H9 (cell line): Measurements from ENCODE around the gene ENOX1. TPM values are rescaled to one million over a fixed set of nuclear protein-coding genes. Genes with fewer than 3 reads are reported as not detected.

Source experiments
- DNase-seq: peaks from one replicate; pipeline ENCODE4 v3.0.0-alpha.2; 2017
- H2AFZ ChIP-seq: one replicate; pipeline ENCODE4 v1.6.1; 2013; ENCODE audit warnings: mild to moderate bottlenecking, low read length, control low read depth, moderate library complexity
- H2AK5ac ChIP-seq: 2 replicates; pipeline ENCODE4 v1.6.1; 2013; ENCODE audit warnings: low read length, control low read depth, mixed read lengths; ENCODE audit not compliant: insufficient read length
- H2BK120ac ChIP-seq: one replicate; pipeline ENCODE4 v1.6.1; 2013; ENCODE audit warnings: low read depth, mild to moderate bottlenecking, low read length, control low read depth, inconsistent platforms; ENCODE audit not compliant: poor library complexity, severe bottlenecking
- H2BK12ac ChIP-seq: 2 replicates; pipeline ENCODE4 v1.6.1; 2013; ENCODE audit warnings: low read length, control low read depth, mixed read lengths, low read depth; ENCODE audit not compliant: insufficient read length
- H2BK15ac ChIP-seq: 2 replicates; pipeline ENCODE4 v1.6.1; 2013; ENCODE audit warnings: low read depth, low read length, control low read depth
- H2BK20ac ChIP-seq: one replicate; pipeline ENCODE4 v1.6.1; 2013; ENCODE audit warnings: low read depth, mild to moderate bottlenecking, low read length, control low read depth, inconsistent platforms; ENCODE audit not compliant: poor library complexity, severe bottlenecking
- H2BK5ac ChIP-seq: 2 replicates; pipeline ENCODE4 v1.6.1; 2013; ENCODE audit warnings: low read length, control low read depth, mixed read lengths; ENCODE audit not compliant: insufficient read length
- H3K14ac ChIP-seq: 2 replicates; pipeline ENCODE4 v1.6.1; 2013; ENCODE audit warnings: low read length, control low read depth; ENCODE audit not compliant: insufficient read depth
- H3K18ac ChIP-seq: 2 replicates; pipeline ENCODE4 v1.6.1; 2013; ENCODE audit warnings: low read depth, mild to moderate bottlenecking, mixed read lengths, low read length, control low read depth; ENCODE audit not compliant: insufficient read length
- H3K23ac ChIP-seq: 2 replicates; pipeline ENCODE4 v1.6.1; 2013; ENCODE audit warnings: low read length, control low read depth, mixed read lengths, low read depth; ENCODE audit not compliant: insufficient read length
- H3K23me2 ChIP-seq: 2 replicates; pipeline ENCODE4 v1.6.1; 2013; ENCODE audit warnings: low read depth, mild to moderate bottlenecking, mixed read lengths, low read length, control low read depth; ENCODE audit not compliant: insufficient read length, poor library complexity, severe bottlenecking
- H3K27ac ChIP-seq: 2 replicates; pipeline ENCODE4 v1.5.1; 2013; ENCODE audit warnings: low read length, control low read depth, mixed read lengths, low read depth; ENCODE audit not compliant: insufficient read length
- H3K27me3 ChIP-seq: 2 replicates; pipeline ENCODE4 v1.6.1; 2013; ENCODE audit warnings: low read length, control low read depth, inconsistent platforms; ENCODE audit not compliant: insufficient read depth
- H3K4ac ChIP-seq: 2 replicates; pipeline ENCODE4 v1.6.1; 2013; ENCODE audit warnings: low read depth, mild to moderate bottlenecking, control low read depth, inconsistent platforms, low read length, moderate library complexity
- H3K4me1 ChIP-seq: 2 replicates; pipeline ENCODE4 v1.6.1; 2013; ENCODE audit warnings: low read length, control low read depth, inconsistent platforms; ENCODE audit not compliant: insufficient read depth
- H3K4me2 ChIP-seq: 2 replicates; pipeline ENCODE4 v1.6.1; 2013; ENCODE audit warnings: low read length, control low read depth, mixed read lengths; ENCODE audit not compliant: insufficient read length, insufficient read depth
- H3K56ac ChIP-seq: 2 replicates; pipeline ENCODE4 v1.6.1; 2013; ENCODE audit warnings: low read depth, mild to moderate bottlenecking, mixed read lengths, low read length, control low read depth; ENCODE audit not compliant: insufficient read length
- H3K79me1 ChIP-seq: 2 replicates; pipeline ENCODE4 v1.6.1; 2013; ENCODE audit warnings: low read depth, mild to moderate bottlenecking, moderate library complexity, low read length, control low read depth, inconsistent platforms; ENCODE audit not compliant: insufficient read depth, poor library complexity, severe bottlenecking
- H3K79me2 ChIP-seq: 2 replicates; pipeline ENCODE4 v1.6.1; 2013; ENCODE audit warnings: low read length, control low read depth, inconsistent platforms; ENCODE audit not compliant: insufficient read depth
- H3K9ac ChIP-seq: 2 replicates; pipeline ENCODE4 v1.6.1; 2013; ENCODE audit warnings: low read length, control low read depth, mixed read lengths; ENCODE audit not compliant: insufficient read length; ENCODE audit errors: extremely low read depth
- H3K9me3 ChIP-seq: one replicate; pipeline ENCODE4 v1.6.1; 2013; ENCODE audit warnings: low read depth, low read length, inconsistent platforms; ENCODE audit not compliant: control insufficient read depth
- H3T11ph ChIP-seq: one replicate; pipeline ENCODE4 v1.6.1; 2013; ENCODE audit warnings: mild to moderate bottlenecking, low read length, control low read depth, inconsistent platforms
- H4K20me1 ChIP-seq: one replicate; pipeline ENCODE4 v1.6.1; 2013; ENCODE audit not compliant: control insufficient read depth, insufficient read length, insufficient read depth
- H4K5ac ChIP-seq: 2 replicates; pipeline ENCODE4 v1.6.1; 2013; ENCODE audit warnings: low read depth, mild to moderate bottlenecking, mixed read lengths, low read length, control low read depth; ENCODE audit not compliant: insufficient read length
- H4K8ac ChIP-seq: replicated peaks from 2 replicates; pipeline ENCODE4 v1.6.1; 2013; ENCODE audit warnings: low read length, control low read depth, mixed read lengths, low read depth; ENCODE audit not compliant: insufficient read length
- H4K91ac ChIP-seq: 2 replicates; pipeline ENCODE4 v1.6.1; 2013; ENCODE audit warnings: low read depth, mild to moderate bottlenecking, moderate library complexity, mixed read lengths, low read length, control low read depth; ENCODE audit not compliant: insufficient read length
- H3K27ac Mint-ChIP-seq, 3 experiments: 2 replicates in 2 of 3; 3 replicates in 1 of 3; pipeline ENCODE4 v1.8.0; 2020 to 2021; ENCODE audit warnings: mixed read lengths in 3 of 3, mild to moderate bottlenecking in 1 of 3, moderate library complexity in 1 of 3
- H3K27me3 Mint-ChIP-seq: 2 replicates; pipeline ENCODE4 v1.8.0; 2021; ENCODE audit warnings: low read depth, mild to moderate bottlenecking, moderate library complexity, mixed read lengths
- H3K36me3 Mint-ChIP-seq, 3 experiments: 2 replicates in 2 of 3; 3 replicates in 1 of 3; pipeline ENCODE4 v1.8.0; 2020 to 2021; ENCODE audit warnings: low read depth in 3 of 3, mixed read lengths in 3 of 3; ENCODE audit not compliant: insufficient read depth in 1 of 3
- H3K4me1 Mint-ChIP-seq, 2 experiments: 2 replicates each; pipeline ENCODE4 v1.8.0; 2020; ENCODE audit warnings: mixed read lengths in 2 of 2
- H3K4me3 Mint-ChIP-seq, 2 experiments: 2 replicates in 1 of 2; 3 replicates in 1 of 2; pipeline ENCODE4 v1.8.0; 2020 to 2021; ENCODE audit warnings: mild to moderate bottlenecking in 2 of 2, mixed read lengths in 2 of 2, moderate library complexity in 1 of 2
- H3K9me3 Mint-ChIP-seq, 2 experiments: 2 replicates in 1 of 2; 3 replicates in 1 of 2; pipeline ENCODE4 v1.8.0; 2020; ENCODE audit warnings: mild to moderate bottlenecking in 2 of 2, mixed read lengths in 2 of 2, moderate library complexity in 1 of 2
- CTCF ChIP-seq: fragments of 200-600 bp; sonication (generic); conservative IDR thresholded peaks from 3 replicates; pipeline ENCODE4 v1.8.0; 2021; ENCODE audit warnings: antibody characterized with exemption, mild to moderate bottlenecking
- WGBS: extraction: QIAGEN DNeasy Blood & Tissue Kit; methylation state at CpG from one replicate; pipeline ENCODE4 v1.1.7; 2013; ENCODE audit warnings: missing lambda C conversion rate, low lambda C conversion rate, mixed read lengths; ENCODE audit not compliant: insufficient read length; ENCODE audit errors: extremely low coverage; 5-methylcytosine and 5-hydroxymethylcytosine counted together
- total RNA-seq: library from RNA; stranded (reverse); gene quantifications from 2 replicates; pipeline ENCODE4 v1.2.1, GENCODE V29; 2021

Gene ENOX1
- total RNA-seq, 1 experiment from 2014 or later, result 0.24 TPM

- Mint-ChIP-seq H3K36me3 (no peaks in the 10 kb centered on the region), H3K9me3 (no peaks in the 10 kb centered on the region), H3K27me3 (no peaks in the 10 kb centered on the region; the same call in none of the 2 replicates), H3K27ac (peak overlapping the region in 1 of 3 experiments; percentile 14; a peak in 1 of 7 replicates), H3K4me3 (no peak overlapping the region), H3K4me1 (peaks cover 0 to 11% of the 10 kb centered on the region in 2 experiments; a peak in 2 of 4 replicates)
- H2BK20ac ChIP-seq, result no peak overlapping the region
- no peaks in the 10 kb centered on the region for H3K9me3 ChIP-seq
- H3K18ac ChIP-seq, result no peak overlapping the region
- H4K8ac ChIP-seq, result no peak overlapping the region
- H2AK5ac ChIP-seq, result no peak overlapping the region
- no peak overlapping the region for H3K56ac ChIP-seq
- H4K20me1 ChIP-seq, result no peaks in the 10 kb centered on the region
- H2BK15ac ChIP-seq, result no peak overlapping the region
- no peaks in the 10 kb centered on the region for H3K79me2 ChIP-seq
- H3K23ac ChIP-seq, result no peak overlapping the region
- no peak overlapping the region for H3K14ac ChIP-seq
- no peaks in the 10 kb centered on the region for H3K4me1 ChIP-seq
- no peak overlapping the region for H2BK120ac ChIP-seq
- no peak overlapping the region for H3K4me2 ChIP-seq
- no peak overlapping the region for H4K91ac ChIP-seq
- no peak overlapping the region for H4K5ac ChIP-seq
- no peaks in the 10 kb centered on the region for H3K23me2 ChIP-seq
- no peak overlapping the region for H2BK5ac ChIP-seq
- no peak overlapping the region for H3K27ac ChIP-seq
- H3T11ph ChIP-seq, result no peak overlapping the region
- no peak overlapping the region for H3K4ac ChIP-seq
- WGBS, result no CpG with 5 or more reads among the region's 8 CpGs
- H2BK12ac ChIP-seq, result no peak overlapping the region
- no peak overlapping the region for H2AFZ ChIP-seq
- DNase-seq, result no peak
- H3K27me3 ChIP-seq, result no peaks in the 10 kb centered on the region
- TF ChIP-seq CTCF, result no peak
- H3K79me1 ChIP-seq, result no peaks in the 10 kb centered on the region
- H3K9ac ChIP-seq, result no peak overlapping the region
Measured at GRCh38 chr13:43220873-43221595, 565.7 kb downstream of the ENOX1 start.
